CD4-positive, alpha-beta T cell treated with Interleukin-4 for 1 hour (primary cell): Measurements from ENCODE around the gene NOTCH4.

ENCODE experiments used
- DNase-seq, 2 donors: peaks; one replicate each; pipeline ENCODE4 v3.0.0-alpha.2; 2020 to 2022

The NOTCH4 gene

DNA sequence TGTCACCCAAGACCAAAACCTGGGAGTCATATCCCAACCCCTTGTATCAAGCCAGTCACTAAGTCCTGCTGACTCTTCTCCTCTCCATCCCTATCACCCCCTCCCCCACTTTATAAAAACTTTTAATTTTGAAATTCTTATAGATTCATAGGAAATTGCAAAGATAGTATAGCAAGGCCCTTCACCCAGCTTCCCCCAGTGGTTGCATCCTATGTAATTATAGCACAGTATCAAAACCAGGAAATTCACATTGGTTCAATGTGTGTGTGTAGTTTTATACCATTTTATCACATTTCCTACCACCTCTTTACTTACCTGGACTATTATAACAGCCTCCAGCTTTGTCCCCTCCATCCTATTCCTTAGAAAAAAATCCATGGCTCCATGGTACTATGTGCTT is 65.8 kb downstream of the NOTCH4 start:
- no peak for DNase-seq

DNA sequence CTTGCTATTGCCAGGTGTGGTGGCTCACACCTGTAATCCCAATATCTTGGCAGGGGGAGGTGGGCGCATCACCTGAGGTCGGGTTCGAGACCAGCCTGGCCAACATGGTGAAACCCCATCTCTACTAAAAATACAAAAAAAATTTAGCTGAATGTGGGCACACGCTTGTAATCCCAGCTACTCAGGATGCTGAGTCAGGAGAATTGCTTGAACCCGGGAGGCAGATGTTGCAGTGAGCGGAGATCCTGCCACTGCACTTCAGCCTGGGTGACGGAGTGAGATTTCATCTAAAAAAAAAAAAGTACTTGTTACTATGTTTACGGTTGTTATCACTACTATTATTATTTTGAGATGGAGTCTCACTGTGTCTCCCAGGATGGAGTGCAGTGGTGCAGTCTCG is 67.0 kb downstream of the NOTCH4 start:
- DNase-seq, result no peak

DNA sequence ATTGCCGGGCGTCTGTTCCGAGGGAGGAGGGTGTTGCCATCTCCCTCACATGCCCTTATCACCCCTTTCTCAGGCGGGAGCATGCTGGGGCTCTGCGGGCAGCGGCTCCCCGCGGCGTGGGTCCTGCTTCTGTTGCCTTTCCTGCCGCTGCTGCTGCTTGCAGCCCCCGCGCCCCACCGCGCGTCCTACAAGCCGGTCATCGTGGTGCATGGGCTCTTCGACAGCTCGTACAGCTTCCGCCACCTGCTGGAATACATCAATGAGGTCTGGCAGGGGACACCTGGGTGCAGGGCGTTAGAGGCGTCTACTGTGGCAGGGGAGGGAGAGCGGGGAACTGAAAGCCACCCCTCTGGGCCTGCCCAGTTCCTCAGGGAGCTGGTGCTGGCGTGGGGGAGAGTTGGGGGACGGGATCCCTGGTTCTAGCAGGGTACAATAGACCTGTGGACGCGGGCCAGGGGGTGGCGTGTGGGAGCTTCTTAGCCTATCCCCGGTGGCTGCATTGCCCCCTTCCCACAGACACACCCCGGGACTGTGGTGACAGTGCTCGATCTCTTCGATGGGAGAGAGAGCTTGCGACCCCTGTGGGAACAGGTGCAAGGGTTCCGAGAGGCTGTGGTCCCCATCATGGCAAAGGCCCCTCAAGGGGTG is 69.2 kb downstream of the NOTCH4 start:
- peak; percentile 77 to 78 for DNase-seq

DNA sequence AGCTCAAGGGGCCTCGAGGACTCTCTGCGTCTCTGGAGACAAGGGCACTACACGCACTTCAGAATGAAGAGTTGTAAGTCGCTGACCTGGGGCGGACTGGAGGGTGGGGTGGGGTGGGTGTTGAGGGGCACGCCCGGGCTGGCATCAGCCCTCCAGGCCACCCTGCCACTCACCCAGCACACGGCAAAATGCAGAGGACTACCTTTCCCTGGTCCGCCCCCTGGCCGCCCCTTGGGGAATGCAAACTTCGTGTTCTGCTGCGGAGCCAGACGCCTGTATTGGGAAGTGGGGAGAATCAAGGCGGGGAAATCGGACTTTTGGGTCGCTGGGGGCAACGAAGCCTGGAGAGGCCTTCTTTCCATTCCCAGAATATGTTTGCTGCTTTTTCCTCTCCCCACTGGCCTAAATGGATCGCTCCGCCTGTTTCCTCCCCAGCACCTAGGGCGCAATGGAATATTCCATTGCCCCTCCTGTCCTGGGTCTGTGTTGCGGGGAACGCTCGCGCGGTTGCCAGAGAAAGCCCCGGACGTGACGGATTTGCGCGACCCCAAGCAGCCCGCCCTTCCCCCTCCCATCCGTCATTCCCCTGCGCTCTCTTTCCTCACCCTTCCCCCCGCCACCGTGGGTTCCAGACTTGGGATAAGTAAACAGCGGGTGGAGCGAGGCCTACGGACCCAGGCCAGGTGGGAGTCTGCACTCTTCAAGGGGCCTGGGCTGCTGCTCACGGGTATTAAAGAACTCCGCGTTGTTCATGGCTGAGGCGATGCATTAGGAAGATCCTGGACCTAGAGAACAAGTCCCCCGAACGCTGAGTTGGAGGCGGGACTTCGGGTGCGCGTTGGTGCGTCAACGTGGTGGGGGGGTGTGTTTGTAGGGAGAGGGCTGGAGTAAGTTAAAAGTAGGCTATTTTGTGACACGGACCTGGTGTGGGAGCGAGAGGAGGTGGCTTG is 70.0 kb downstream of the NOTCH4 start, which contains the start of gene PPT2:
Gene PPT2, plus strand, starts transcription at position 578 of the 950 bp plus-strand sequence. CDS start 454 bp downstream, outside the sequence.
- peak; percentile 81 to 84 for DNase-seq

DNA sequence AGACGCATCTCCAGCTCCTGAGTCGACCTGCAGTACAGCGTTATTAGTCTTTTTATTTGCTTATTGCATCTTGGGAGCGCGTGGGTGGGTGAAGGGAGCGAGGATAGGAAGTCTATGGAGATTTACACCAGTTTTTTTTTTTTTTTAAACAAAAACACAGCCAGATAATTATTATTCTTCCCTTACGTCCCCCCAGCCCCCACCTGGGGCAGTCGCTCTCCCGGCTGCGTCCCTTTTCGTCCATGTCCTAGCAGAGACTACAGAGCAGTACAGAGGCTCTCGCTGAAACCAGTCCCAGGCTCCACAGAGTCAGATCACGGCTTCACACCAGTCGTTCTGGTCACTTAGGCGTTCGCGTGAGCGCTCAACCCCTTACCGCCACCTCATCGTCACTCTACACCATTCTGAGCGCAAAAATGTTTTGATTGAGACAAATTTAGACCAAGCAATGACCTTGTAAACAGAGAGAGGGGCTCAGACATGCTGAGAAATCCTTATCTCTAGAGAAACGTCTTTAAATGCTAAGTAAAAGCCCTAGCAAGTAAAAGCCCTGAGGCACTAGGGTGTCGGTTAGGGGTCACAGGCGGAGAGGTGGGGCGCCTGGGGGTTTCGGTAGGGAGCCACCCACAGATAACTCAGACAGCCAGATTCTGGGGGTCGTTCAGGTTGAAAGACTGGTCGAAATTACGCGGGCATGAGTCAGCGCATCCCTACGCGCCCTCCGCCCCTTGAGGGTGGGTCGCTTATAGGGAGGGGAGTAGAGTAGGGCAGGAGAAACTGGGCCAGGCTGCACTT is 70.9 kb downstream of the NOTCH4 start:
- no peak for DNase-seq

DNA sequence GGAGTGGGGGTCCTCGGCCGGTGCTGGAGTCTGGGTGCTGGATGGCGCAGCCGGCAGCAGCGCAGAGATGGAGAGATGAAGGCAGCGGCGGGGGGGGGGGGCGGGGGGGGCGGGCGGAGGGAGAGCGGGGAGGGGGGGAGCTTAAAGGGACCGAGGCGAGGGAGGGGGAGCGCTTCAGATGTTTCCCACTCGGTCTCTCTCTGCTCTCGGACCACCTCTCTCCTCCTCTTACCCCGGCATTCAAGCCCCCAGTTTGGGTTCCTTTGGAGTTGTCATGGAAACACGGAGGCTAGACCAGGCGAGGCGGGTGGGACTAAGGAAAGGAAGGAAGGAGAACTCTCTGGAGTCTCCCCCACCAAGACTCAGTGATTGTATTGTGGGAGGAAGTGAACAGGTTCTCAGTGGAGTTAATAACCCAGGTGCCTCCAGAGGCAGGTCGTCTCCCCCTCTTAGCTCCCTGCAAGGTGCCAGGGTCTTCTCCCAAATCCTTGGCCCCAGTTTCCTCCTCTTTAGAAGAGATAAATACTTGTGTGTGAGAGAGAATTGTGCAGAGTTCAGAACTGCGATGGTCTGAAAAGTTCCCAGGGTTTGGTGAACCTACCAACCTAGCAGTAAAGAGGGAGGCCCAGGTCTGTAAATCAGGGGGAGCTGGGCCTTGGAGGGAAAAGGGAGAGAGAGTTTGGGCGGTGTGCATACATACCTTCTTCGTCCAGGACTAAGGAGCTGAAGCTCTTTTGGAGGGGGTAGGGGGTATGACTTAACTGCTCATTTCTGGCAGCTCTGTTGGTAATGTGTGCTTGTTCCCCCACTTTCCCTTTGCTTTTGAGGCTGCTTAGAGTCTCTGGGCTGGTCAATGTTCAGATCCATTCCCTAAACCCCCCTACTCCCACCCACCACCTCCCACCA is 71.8 kb downstream of the NOTCH4 start, which contains the start of gene PRRT1:
Gene PRRT1, minus strand, starts transcription at position 77 of the 906 bp plus-strand sequence. CDS start 112 bp downstream, outside the sequence.
- DNase-seq, result no peak

DNA sequence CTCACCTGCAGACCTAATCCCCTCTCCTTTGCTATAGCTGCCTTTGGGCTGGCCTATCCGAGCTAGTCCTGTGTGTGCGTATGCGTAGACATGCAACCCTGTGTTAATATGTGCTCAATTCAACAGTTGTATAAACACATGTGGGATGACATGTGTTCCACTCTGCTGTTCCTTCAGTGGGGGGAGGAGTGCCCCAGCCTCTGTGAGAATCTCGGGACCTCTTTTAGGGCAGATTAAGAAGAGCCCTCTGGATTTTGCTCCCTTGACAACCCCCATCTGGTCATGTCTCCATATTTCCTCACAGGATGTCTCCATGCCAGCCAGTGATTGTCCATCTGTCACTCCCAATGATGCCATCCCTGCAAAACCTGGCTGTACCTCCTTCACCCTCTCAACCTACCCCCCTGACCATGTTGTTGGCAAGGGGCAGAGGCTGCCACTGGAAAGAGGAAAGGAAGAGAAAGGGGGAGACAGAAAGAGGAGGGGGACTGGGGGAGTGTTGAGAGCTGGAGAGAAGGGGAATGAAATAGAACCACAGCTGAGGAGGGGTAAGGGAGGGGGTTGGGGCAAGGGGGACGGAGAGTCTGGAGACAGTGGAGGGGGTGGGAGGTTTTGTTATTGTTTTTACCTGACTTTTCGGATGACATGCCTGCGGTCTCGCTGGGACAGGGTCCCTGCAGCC is 72.5 kb downstream of the NOTCH4 start:
- DNase-seq, result no peak

DNA sequence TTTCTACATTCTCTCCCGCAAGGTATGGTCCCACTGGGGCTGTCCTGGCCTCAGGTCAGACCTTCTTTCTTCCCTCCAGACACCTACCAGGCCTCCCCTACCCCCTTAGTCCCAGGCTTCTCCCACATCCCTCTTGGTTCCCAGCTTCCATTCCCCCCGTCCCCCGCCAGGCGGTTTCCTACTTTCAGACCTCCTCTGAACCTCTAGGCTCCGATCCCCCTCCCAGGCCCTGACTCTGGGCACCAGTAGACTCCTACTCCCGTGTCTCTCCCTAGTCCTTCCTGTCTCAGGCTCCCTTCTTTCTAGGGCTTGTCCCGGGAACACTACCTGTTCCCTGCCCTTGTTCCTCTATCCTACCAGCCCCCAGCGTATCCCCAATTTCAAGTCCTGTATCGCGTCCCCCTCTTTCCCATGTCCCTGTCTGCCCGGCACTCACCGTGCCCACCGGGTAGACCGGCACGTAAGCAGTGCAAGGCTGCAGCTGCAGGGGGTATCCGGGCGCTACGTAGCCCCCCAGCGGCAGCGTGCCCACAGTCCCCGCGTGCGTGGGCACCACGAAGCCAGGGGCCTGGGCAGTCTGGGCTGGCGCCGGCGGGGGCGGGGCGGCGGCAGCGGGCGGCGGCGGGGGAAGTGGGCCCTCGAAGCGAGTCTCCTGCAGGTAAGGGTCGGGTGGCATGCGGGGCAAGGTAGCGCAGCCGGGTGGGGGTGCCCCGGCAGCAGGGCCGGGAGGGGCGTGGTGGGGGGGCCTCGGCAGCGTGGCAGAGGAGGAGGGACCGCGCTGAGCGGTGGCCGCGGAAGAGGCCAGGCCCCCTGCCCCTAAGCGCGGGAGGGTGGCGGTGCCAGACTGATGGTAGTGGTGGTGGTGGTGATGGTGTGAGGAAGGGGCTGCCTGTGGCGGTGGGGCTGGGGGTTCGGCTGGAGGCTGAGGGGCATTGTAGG is 73.7 kb downstream of the NOTCH4 start:
- no peak for DNase-seq

DNA sequence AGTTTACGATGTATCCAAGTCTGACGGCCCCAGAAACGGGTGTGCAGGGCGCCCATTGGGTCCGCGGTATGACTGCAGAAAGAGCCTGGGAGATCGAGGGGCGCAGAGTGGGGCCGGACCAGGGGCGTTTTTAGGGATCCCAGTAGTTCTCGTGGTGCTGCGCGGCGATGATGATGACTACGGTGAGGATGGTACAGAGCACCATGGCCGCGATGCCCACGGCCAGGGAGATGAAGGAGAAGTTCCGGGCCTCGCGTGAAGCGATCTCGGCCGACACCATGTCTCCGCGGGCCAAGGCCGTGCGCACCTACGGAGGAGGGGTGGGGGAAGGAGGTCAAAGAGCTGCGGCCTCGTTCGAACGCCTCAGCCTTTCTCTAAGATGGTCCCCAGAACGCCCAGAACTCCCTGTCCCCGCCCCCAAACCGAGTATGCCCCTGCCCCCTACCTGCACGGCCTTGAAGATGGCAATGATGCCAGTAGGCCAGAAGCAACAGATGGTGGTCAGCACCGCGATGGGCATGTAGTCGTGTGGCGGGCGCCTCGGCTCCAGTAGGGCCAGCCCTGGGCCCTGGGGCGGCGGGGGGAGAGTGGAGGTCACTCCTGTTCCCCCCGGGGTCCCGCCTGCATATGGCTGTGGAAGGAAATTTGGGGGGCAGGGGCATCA is 74.6 kb downstream of the NOTCH4 start:
- DNase-seq, result no peak

DNA sequence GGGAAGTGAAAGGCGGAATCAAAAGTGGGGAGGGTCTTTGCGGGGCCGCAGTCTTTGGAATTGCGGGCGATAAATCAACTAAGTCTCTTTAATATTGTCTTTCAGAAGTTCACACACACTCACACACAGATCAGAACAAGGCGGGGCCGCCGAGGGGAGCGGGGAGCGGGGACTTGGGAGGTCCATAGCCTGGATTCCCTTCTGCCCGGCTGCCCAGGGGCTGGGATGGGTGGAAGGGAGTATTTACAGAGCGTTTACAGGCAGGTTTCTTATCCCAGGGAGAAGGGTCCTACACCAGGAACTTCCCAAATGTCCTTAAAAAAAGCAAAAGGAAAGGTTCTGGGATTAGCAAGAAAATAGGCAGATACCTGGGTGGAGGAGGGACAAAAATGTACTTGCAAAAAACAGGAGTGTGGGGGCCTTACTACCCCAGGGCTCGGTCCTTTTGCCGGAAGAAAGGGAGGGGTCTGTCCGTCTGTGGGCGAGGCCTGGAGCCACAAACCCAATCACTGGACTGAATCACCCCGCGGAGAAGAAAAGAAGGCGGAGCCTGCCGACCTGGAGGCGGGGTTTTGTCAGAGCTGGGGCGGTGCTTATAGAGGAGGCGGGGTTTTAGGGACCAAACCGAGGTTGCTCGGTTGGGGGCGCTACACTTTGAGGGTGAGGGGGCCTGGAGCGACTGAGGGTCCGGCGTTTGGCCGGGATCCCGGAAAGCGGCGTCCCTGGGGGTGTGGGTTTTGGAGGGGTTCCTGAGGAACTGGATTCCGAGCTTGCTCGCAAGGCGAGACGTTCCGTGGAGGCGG is 75.4 kb downstream of the NOTCH4 start:
- DNase-seq, result peak; percentile 78 to 80

DNA sequence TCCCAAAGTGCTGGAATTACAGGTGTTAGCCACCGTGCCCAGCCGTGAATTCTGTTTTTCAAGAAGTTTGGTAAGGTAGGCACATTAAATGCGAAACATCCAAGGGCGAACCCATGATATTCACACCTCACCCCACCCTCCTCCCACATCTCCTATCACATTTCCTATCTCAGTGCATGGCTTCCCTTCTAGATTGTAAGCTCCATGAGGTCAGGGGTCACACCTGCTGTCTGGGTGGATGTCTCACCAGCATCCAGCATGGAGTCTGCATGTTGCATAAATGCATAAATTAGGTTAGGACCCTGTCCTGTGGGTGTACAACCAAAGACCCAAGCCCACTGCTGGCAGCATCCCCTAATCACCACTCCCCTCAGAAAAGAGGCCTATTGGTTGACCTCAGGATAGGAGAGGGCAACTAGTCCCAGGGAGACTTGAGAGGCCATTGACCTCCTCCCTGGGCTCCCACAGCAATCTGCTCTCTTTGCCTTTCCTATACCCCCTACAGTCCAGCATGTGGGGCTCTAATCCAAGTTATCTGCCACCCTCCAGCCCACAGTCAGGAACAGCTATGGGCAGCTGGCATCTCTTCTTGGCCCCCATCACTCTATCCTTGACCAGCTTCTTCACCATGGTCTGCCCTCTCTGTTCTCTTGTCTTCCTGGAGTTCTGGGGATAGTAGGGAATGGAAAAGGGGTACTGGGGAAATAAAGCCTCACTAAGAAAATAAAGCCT is 76.3 kb downstream of the NOTCH4 start:
- no peak for DNase-seq

DNA sequence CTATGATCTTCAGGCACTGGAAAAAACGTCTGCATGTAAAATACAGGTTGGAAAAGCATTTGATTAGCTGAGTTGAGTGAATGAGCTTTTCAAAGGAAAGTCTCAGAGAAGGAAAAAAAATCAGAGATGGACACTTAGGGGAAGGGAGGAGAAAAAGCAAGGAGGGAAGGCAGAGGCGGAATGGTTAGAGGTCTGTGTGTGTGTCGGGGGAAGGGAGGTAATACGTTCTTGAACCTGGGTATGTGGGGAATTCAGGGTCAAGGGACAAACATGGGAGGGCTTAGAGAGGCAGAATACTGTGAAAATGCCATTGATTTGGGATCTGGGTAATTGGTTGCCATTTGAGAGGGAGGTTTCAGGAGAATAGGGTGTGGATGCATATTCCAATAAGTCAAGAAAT is 77.2 kb downstream of the NOTCH4 start:
- DNase-seq, result no peak

DNA sequence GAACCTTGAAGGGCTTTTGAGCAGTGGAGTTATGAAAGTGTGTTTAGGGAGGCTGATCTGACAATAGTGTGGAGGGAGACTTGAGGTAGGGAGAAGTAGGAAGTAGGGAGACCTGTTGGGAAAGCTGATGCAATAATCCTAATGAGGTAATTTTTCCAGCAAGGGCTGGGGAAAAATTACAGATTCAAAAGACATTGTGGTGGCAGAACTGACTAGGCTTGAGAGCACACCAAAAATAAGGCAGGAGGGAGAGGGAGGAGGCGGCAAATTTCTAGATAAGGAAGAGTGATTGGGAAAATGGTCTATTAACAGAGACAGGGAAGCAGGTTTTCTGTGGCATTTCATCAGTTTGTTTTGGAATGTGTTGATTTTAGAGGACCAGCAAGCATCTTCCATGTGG is 77.6 kb downstream of the NOTCH4 start:
- DNase-seq, result no peak
